T-helper 1 cell treated with Interleukin-12 subunit alpha and Interleukin-12 subunit beta and Interleukin-4 antibody, amounts not matched to agents 30 ng/mL and 1 ng/mL, for 36 hours (primary cell): Measurements from ENCODE around the gene CHCHD1. TPM values are rescaled to one million over a fixed set of nuclear protein-coding genes. Genes with fewer than 3 reads are reported as not detected.
"Not testable (repeated sequence)": the region's sequence is repeated elsewhere in the genome, so short reads cannot be mapped to it uniquely, and the experiment has no call there.

Source experiments
- intact Hi-C: fragments of 100-400 bp; cut with micrococcal nuclease; formaldehyde crosslinking; loops from one replicate; pipeline ENCODE4 v1.15.1; 2024
- total RNA-seq: library from RNA; stranded (reverse); gene quantifications from 2 replicates; pipeline ENCODE4 v1.2.3, GENCODE V29; 2022

Gene CHCHD1
- total RNA-seq, 1 donor from 2014 or later, result 30.4 TPM

GRCh38 chr10:73789659-73790055, 7.8 kb downstream of the CHCHD1 start:
- intact Hi-C loops, result no loop called here

GRCh38 chr10:73790886-73791625, 9.2 kb downstream of the CHCHD1 start:
- intact Hi-C loops, result no loop called here

GRCh38 chr10:73791871-73792400, 10.1 kb downstream of the CHCHD1 start:
- intact Hi-C loops, result no loop called here

GRCh38 chr10:73793456-73793855, 11.6 kb downstream of the CHCHD1 start:
- intact Hi-C loops, result no loop called here

- intact Hi-C loops, result not testable (repeated sequence)
Observed at GRCh38 chr10:73795491-73795890, 13.6 kb downstream of the CHCHD1 start.

- intact Hi-C loops, result not testable (repeated sequence)
Observed at GRCh38 chr10:73796035-73796434, 14.2 kb downstream of the CHCHD1 start.

- intact Hi-C loops, result no loop called here
Observed at GRCh38 chr10:73796766-73797165, 14.9 kb downstream of the CHCHD1 start.

GRCh38 chr10:73797324-73798025, 15.6 kb downstream of the CHCHD1 start:
- intact Hi-C loops, result no loop called here

DNA sequence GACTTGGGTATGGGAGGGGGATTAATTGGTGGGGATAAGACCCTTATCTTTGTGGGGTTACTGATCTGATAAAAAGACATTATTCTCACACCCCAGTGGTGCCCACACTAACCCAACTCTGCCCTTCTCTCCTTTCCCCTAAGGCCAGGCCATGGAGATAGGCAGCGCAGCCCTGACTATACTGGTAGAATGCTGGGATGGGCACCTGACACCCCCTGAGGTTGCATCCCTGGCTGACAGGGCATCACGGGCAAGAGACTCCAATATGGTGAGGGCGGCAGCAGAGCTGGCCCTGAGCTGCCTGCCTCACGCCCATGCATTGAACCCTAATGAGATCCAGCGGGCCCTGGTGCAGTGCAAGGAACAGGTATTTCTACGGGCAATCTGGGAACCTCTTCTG, 16.2 kb downstream of the CHCHD1 start:
- intact Hi-C loops, result no loop called here

DNA sequence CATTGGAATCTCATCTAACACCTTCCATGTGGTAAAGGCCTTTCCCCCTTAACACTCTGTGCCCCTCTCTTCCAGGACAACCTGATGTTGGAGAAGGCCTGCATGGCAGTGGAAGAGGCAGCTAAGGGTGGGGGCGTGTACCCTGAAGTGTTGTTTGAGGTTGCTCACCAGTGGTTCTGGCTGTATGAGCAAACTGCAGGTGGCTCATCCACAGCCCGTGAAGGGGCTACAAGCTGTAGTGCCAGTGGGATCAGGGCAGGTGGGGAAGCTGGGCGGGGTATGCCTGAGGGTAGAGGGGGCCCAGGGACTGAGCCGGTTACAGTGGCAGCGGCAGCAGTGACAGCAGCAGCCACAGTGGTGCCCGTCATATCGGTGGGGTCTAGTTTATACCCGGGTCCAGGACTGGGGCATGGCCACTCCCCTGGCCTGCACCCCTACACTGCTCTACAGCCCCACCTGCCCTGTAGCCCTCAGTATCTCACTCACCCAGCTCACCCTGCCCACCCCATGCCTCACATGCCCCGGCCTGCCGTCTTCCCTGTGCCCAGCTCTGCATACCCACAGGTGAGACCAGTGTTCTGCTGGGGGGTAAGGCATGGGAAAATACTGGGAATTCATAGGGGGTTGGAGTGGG, 17.2 kb downstream of the CHCHD1 start:
- intact Hi-C loops, result no loop called here

DNA sequence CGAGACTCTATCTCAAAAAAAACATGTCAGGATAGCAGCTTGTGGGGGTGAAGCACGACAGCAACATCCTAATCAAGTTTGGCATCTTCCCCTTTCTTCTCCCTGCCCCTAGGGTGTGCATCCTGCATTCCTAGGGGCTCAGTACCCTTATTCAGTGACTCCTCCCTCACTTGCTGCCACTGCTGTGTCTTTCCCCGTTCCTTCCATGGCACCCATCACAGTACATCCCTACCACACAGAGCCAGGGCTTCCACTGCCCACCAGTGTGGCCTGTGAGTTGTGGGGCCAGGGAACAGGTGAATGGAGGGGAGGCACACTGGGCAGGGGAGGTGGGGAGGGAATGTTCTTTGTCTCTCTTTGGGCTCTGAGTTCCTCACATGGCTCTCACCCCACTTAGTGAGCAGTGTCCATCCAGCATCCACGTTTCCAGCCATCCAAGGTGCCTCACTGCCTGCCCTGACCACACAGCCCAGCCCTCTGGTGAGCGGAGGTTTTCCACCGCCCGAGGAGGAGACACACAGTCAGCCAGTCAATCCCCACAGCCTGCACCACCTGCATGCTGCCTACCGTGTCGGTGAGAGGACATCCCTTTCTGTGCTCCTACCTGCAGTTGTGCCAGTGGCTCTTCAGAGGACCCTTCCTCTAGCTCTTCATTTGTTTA, 18.2 kb downstream of the CHCHD1 start:
- intact Hi-C loops, result no loop called here

GRCh38 chr10:73800560-73801252, 18.9 kb downstream of the CHCHD1 start:
- intact Hi-C loops, result no loop called here

GRCh38 chr10:73801253-73801590, 19.4 kb downstream of the CHCHD1 start:
- intact Hi-C loops, result no loop called here

DNA sequence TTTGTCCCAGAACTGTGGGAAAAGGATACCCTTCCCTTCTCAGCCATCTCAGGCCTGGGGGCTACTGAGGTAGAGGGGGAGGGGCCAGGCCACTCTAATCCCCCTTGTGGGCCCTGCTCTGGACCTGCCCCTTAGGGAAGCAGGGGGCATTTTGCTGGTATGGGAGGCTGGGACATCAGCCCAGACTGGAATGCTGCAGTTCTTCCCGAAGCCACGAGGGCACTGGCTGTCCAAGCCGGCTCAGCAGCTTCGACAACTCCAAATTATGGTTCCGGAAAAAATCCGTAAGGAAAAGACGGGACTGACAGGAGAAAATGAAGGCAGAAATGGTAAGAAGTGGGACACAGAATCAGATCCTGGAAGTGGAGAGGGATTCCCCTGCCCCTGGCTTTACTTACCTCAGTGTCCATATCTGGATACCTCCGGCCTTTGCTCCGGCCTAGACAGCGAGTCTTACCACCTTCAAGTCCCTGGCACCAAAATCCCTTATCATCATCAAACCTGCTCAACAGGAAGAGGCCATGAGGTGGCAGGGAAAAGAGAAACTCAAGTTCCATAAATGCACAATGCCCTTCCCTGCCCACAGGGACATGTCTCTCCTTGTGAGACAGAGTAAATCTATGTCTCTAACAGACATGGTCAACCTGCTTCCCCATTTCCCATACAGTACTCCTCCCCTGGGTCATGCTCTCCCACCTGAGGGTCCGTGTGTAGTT, 20.6 kb downstream of the CHCHD1 start:
- intact Hi-C loops, result loop anchor here (1.0 kb wide), 1 partner anchor 8 kb away; no protein-coding TSS in a partner anchor

GRCh38 chr10:73803680-73804286, 21.9 kb downstream of the CHCHD1 start:
- intact Hi-C loops, result no loop called here

- intact Hi-C loops, result no loop called here
Observed at GRCh38 chr10:73806176-73806950, 24.5 kb downstream of the CHCHD1 start.

GRCh38 chr10:73807471-73807870, 25.6 kb downstream of the CHCHD1 start:
- intact Hi-C loops, result no loop called here

DNA sequence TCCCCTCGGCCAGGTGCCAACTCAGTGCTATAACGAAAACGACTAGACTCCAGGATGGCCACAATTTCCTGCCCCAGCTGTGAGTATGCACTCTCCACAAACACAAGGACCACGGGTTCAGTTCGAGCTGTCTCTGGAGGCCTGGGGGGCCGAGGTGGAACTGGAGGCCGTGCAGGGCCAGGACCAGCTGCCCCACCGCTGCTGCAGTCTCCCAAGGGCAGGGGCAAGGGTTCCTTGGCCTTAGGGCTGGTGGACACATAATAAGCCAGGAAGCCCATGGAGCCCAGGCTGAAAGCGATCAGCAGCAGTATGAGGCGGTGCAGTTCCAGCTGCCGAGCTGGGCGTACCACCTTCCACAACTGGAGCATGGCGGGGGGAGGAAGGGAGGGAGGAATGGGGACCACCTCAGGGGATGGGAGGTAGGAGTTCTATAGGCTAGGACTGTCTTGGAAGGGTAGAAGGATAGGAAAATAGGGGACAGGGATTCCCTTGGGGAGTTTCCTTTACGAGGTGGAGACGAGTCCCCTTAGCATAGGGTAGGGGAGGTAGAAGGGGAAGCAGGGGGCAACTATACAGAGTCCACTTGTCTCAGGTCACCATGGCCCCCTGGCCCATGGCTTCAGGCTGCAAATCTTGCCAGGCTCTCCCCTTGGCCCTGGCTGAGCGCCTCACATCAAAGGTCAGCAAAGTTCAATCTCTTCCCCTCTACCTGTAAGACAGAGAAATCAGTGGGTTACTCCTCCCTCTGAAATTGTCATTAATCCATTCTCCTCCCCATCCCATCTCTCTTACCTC, 26.4 kb downstream of the CHCHD1 start:
- intact Hi-C loops, result no loop called here
